T-helper 2 cell (primary cell): ENCODE measurements around the gene AQP12A.
A peak's percentile ranks its signal among the peaks of the same experiment; 100 is the strongest.
"Not testable (repeated sequence)": the region's sequence is repeated elsewhere in the genome, so short reads cannot be mapped to it uniquely, and the experiment has no call there.

Source experiments
- DNase-seq, 5 experiments: peaks; one replicate each; pipeline versions ENCODE4 v3.0.0 to v3.0.0-alpha.2; 2012 to 2022
- total RNA-seq, 2 donors: gene quantifications; one replicate each; lab custom pipeline; 2026; lab: John Stamatoyannopoulos, UW

The AQP12A gene
- 0 reads per million in 2 donors for total RNA-seq

- not testable (repeated sequence) for DNase-seq
These were observed at the start of gene AQP12A for GRCh38 chr2:240691631-240692420. Gene AQP12A, plus strand, starts transcription at chr2:240691866. Its CDS starts 48 bp downstream, at chr2:240691914.

DNA sequence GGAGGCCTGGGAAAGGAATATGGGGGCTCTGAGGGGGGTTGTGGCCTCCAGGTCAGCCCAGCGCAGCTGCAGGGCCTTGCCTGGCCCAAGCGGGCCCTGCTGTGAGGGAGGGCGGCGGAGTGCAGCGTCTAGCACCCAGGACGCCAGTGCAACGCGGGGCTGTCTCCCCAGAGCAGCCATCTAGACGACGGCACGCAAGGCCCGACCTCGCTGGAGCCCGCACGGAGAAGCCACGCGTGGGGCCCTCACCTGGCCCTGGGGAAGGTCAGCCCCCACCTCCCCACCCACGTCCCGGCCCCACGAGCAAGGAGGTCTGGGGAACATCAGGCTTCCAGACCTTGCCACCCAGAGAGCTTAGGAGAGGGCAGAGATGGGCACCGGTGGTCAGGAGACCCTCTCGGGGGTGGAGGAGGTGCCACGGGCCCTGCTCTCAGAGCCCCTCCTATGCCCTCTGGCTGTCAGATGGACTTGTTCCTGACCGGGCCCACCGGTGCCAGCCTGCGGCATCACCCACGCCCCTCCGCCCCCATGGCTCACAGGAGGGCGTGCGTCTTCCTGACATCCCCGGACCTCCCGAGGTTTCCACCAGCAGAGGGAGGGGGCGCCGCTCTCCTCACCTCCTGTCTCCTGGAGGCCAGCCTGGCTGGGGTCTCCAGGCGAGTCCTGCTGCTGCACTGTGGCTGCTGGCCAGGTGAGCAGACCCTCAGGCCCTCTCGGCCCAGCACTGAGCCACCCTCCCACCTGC, 49.4 kb upstream of the AQP12A start:
- DNase-seq = peak in 1 of 5 experiments; percentile 6

- no peak for DNase-seq
These were observed 48.9 kb upstream of the AQP12A start for GRCh38 chr2:240642806-240643092.

DNA sequence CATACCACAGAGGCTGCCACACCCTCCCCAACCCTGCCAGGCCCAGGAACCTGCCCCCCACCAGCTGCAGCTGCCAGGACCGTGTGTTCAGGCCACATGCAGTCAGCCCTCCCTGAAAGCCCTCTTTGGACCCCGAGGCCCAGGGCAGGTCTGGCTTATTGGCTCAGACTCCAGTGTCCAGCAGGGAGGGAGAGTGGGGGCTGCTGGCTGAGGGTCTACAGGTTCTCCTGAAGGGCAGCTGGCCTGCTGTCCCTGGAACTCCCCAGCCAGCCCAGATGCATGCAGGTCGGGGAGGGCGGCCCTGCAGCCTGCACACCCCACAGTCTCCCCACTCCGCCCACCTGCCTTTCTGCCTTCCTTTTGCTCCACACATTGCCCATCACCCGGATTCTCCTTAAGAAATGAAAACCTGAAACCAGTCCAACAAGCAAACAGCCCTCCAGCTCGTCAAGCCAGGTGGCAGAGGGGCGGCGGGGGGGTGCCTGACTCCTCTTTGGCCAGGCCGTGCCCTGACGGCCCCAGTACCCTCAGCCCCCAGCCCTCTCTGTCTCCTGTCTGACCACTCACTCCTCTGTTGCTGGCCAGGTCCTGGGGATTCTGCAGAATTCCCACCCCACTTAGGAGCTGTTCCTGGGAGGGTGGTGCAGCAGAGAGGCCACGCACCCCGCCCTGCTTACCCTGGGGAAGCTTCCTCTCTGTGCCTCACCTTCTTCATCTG, 48.4 kb upstream of the AQP12A start:
- peak in 1 of 5 experiments; percentile 6 for DNase-seq

DNA sequence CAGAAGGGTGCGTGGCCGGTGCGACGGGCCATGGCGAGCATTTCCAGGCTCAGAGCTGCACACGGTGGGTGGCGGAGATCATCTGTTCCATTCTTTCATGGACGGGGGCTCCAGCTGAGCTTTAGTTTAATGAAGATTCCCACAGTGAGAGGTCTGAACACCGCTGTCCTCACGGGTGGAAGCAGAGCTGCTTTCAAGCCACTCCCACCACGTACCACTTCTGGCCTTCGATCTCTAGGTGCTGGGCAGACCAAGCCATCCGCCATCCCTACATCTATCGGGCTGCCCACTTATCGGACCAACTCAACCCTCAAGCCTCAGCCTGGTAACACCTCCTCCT, 47.9 kb upstream of the AQP12A start:
- DNase-seq = no peak

- peak in 1 of 5 experiments; percentile 6 for DNase-seq
These were observed 47.5 kb upstream of the AQP12A start for GRCh38 chr2:240644171-240644651.

GRCh38 chr2:240644859-240645301, 46.8 kb upstream of the AQP12A start:
- DNase-seq = peak in 1 of 5 experiments; percentile 5

GRCh38 chr2:240645346-240645745, 46.3 kb upstream of the AQP12A start:
- DNase-seq = no peak

- DNase-seq = no peak
These were observed 45.9 kb upstream of the AQP12A start for GRCh38 chr2:240645801-240646175.

DNA sequence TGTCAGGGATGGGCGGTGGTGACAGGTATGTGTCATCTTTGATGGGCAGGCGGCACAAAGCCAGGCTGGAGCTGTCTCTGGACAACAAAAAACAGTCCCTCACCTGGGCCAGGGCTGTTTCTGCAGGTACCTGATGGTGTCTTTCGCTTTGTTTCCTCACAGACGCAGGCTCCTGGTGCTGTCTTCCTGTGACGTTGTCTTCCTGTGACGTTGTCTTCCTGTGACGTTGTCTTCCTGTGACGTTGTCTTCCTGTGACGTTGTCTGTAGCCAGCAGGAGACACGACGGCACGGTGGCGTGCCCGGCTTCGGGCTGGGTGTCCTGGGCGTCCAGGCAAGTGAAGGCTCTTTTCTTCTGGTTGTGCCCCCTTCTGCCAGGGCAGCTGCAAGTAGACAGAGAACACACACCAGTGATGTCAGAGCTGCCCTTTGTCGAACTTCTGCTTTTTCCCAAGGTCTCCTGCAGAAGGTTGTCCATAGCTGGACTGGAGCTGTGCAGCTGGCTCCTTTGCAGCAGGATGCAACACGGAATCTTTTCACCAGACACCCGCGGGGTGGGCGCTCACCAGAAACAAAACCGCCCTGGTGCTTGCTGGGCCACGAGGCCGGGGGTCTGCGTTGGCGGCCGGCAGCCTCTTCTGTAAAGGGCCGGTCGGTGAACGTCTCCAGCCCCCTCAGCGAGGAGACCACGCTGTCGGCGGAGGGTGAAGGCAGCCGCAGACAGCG, 45.3 kb upstream of the AQP12A start:
- peak in 3 of 5 experiments; percentile 4 to 66 (median 59) for DNase-seq

- DNase-seq = no peak
These were observed 44.7 kb upstream of the AQP12A start for GRCh38 chr2:240646900-240647502.

DNA sequence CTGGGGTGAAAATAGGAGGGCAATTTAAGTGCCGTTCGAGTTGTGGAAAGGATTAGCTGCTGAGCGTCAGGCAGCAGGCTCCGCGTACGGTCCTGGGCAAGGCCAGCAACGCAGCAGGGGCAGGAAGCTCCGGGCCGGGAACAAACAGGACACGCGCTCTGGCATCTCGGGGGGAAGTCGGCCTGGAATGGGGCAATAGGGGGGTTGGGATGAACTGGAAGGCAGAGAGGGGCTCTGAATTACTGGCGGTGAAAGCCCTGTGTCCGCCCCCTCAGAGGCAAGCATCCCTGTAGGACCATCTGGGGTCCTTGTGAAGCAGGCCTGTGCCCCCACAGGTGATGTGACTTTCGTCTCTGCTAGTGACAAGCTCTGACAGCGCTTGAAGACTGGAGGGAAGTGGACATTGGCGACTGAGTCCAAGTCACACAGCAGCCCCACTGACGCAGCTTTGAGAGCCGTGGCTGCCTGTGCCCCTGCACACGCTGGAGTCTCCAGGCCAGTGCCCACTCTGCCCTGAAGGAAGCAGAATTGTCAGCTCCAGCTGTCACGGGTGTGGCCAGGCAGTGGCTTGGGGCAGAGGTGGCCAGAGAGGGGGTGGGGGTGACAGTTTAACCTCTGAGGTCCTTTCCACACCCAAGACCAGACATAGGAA, 44.0 kb upstream of the AQP12A start:
- DNase-seq = no peak

DNA sequence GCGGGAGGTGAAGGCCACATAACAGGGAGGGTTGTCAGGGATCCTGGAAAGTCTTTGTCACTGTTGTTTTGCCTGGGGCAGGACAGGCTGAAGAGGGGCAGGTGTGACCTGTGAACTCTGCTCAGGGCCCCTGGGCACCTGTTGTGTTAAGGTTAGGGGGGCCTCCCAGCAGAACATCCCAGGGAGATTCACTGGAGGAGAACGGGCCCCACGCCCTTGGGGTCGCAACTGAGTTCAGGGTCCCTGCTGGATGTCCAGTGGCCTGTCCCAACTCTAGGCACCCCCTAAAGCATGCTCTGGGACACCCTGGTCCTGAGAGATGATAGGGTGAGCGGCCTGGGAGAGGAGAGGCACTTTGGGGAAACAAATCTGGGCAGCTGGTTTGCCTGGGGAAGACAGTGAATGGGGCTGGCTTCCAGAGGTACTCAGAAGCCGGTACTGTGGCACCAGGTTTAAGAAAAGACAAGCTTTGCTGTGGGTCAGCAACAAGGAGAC, 43.5 kb upstream of the AQP12A start:
- DNase-seq = no peak

- DNase-seq = no peak
These were observed 42.9 kb upstream of the AQP12A start for GRCh38 chr2:240648650-240649275.

- DNase-seq = no peak
These were observed 42.3 kb upstream of the AQP12A start for GRCh38 chr2:240649331-240649730.

- DNase-seq = no peak
These were observed 41.3 kb upstream of the AQP12A start for GRCh38 chr2:240650254-240650965.

DNA sequence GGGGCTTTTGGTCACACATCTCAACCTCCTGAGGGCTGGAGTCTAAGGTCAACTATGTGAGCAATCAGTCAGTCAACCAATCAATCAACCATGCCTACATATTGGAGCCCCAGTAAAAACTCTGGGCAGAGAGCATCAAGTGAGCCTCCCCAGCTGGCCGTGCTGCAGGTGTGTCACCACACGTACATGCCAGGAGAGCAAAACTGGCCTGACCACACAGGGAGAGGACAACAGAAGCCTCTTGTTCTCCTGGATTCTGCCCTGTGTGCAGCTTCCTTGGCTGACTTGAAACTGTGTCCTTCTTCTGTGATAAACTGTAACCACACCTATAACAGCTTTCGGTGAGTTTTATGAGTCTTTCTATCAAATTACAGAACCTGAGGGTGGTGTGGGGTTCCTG, 40.5 kb upstream of the AQP12A start:
- no peak for DNase-seq

GRCh38 chr2:240655931-240656886, 35.5 kb upstream of the AQP12A start:
- DNase-seq = peak in 1 of 5 experiments; percentile 40

DNA sequence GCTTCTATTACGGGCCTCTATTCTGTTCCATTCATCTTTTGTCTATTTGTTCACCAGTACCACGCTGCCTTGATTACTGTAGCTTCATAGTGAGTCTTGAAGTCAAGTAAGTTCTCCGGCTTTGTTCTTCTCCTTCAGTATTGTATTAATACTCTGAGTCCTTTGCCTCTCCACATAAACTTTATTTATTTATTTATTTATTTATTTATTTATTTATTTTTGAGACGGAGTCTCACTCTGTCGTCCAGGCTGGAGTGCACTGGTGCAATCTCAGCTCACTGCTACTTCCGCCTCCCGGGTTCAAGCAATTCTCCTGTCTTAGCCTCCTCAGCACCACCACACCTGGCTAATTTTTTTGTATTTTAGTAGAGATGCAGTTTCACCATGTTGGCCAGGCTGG, 31.8 kb upstream of the AQP12A start:
- not testable (repeated sequence) for DNase-seq
